Measurements from ENCODE around the gene CABP5. TPM values are rescaled to one million over a fixed set of nuclear protein-coding genes. Genes with fewer than 3 reads are reported as not detected.

CABP5 gene
- total RNA-seq, 1 donor from 2014 or later: not detected

GRCh38 chr19:48033604-48034003 lies 10.3 kb downstream of the CABP5 start:
- intact Hi-C loops (cut with micrococcal nuclease): no loop called here

GRCh38 chr19:48030073-48030472 lies 13.8 kb downstream of the CABP5 start:
- intact Hi-C loops (cut with micrococcal nuclease): no loop called here

GRCh38 chr19:48029431-48029830 lies 14.4 kb downstream of the CABP5 start:
- intact Hi-C loops (cut with micrococcal nuclease): no loop called here

- intact Hi-C loops (cut with micrococcal nuclease): no loop called here
These were observed 18.4 kb downstream of the CABP5 start for GRCh38 chr19:48025480-48025879.

- intact Hi-C loops (cut with micrococcal nuclease): no loop called here
These were observed 20.4 kb downstream of the CABP5 start for GRCh38 chr19:48023518-48023917.

- intact Hi-C loops (cut with micrococcal nuclease): no loop called here
These were observed 20.9 kb downstream of the CABP5 start for GRCh38 chr19:48023011-48023410.

GRCh38 chr19:48020686-48021085 lies 23.2 kb downstream of the CABP5 start:
- intact Hi-C loops (cut with micrococcal nuclease): no loop called here

GRCh38 chr19:48010932-48011758 lies 32.7 kb downstream of the CABP5 start:
- intact Hi-C loops (cut with micrococcal nuclease): no loop called here

GRCh38 chr19:48006762-48007161 lies 37.1 kb downstream of the CABP5 start:
- intact Hi-C loops (cut with micrococcal nuclease): no loop called here

GRCh38 chr19:48004236-48004635 lies 39.6 kb downstream of the CABP5 start:
- intact Hi-C loops (cut with micrococcal nuclease): no loop called here

- intact Hi-C loops (cut with micrococcal nuclease): no loop called here
These were observed 43.0 kb downstream of the CABP5 start for GRCh38 chr19:48000846-48001245.

GRCh38 chr19:47998800-47999199 lies 45.1 kb downstream of the CABP5 start:
- intact Hi-C loops (cut with micrococcal nuclease): no loop called here

GRCh38 chr19:47996230-47996727 lies 47.6 kb downstream of the CABP5 start:
- intact Hi-C loops (cut with micrococcal nuclease): no loop called here

- intact Hi-C loops (cut with micrococcal nuclease): no loop called here
These were observed 49.6 kb downstream of the CABP5 start, which contains the start of gene ELSPBP1 for GRCh38 chr19:47994209-47994802. Gene ELSPBP1 (plus strand): TSS chr19:47994632. CDS start chr19:48008668, 14,036 bp downstream.

GRCh38 chr19:47992070-47992469 lies 51.8 kb downstream of the CABP5 start, which contains the start of gene BSPH1:
Gene BSPH1 (minus strand): TSS chr19:47992170. CDS start chr19:47992081, 89 bp downstream.
- intact Hi-C loops (cut with micrococcal nuclease): no loop called here

GRCh38 chr19:47991191-47991808 lies 52.6 kb downstream of the CABP5 start:
- intact Hi-C loops (cut with micrococcal nuclease): no loop called here

Other genes with a start within 250 kb of the CABP5 start
- gene TPRX1, start 239.5 kb downstream of the CABP5 start, total RNA-seq: not detected in 2 replicates
- gene CRX, start 222.1 kb downstream of the CABP5 start, total RNA-seq: not detected in 2 replicates
- gene TPRX2, start 184.8 kb downstream of the CABP5 start, total RNA-seq: not detected in 2 replicates
- not detected in 2 replicates for gene SULT2A1, start 157.8 kb downstream of the CABP5 start, total RNA-seq
- not detected in 2 replicates for gene BSPH1, start 51.9 kb downstream of the CABP5 start, total RNA-seq
- gene ELSPBP1, start 49.4 kb downstream of the CABP5 start, total RNA-seq: not detected in 2 replicates
- gene PLA2G4C, start 66.7 kb upstream of the CABP5 start, total RNA-seq: 24.9 and 31.0 TPM in 2 replicates
- 99.4 and 107 TPM in 2 replicates for gene LIG1, start 126.3 kb upstream of the CABP5 start, total RNA-seq
- 7.7 and 10.8 TPM in 2 replicates for gene ZSWIM9, start 126.6 kb upstream of the CABP5 start, total RNA-seq
- gene CARD8, start 211.8 kb upstream of the CABP5 start, total RNA-seq: 185 and 191 TPM in 2 replicates
- gene ZNF114, start 226.0 kb upstream of the CABP5 start, total RNA-seq: 0.15 TPM in 1 of 2 replicates, not detected in the other